ENCODE data around the gene GRID1.

GRID1 gene

GRCh38 chr10:85900487-85900886 is 466.1 kb downstream of the GRID1 start:
- no peak for DNase-seq

- no peak for DNase-seq
Measured at GRCh38 chr10:85900061-85900460, 466.5 kb downstream of the GRID1 start.

DNA sequence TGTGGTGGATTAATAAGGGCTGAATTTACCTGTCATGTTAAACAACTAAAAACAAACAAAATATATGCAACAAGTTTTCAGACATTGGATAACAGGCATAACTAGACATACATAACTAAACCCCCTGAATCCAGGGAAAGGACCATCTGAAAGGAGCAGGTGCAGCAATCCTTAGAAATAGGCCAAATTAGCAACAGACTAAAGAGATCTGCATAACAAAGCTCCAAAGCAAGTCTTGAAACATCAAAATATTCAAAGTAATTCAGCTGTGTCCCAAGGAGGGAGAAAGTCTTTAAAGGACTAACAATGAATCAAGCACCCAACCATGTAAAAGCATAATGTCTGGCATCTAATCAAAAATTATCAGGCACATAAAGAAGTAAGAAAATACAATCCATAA is 475.1 kb downstream of the GRID1 start:
- no peak for DNase-seq

- no peak for DNase-seq
Measured at GRCh38 chr10:85888559-85888958, 478.0 kb downstream of the GRID1 start.

DNA sequence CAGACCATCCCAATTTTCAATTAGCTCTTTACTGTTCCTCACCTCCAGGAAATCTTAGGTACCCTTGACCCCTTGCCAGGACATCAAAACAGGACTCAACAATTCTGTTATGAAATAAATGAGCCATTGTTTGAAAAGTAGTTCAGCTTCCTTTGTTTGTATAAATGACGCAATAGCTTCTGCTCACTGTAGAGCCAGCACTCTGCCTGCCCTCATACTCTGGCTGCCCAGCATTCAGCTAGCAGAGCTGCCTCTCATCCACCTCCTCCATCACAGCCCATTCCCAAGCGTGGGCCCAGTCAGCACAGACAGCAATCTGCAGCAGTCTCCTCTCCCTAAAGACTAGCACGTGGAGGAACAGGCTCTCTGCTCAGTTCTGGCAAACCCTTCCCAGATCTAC is 478.6 kb downstream of the GRID1 start:
- DNase-seq: no peak

DNA sequence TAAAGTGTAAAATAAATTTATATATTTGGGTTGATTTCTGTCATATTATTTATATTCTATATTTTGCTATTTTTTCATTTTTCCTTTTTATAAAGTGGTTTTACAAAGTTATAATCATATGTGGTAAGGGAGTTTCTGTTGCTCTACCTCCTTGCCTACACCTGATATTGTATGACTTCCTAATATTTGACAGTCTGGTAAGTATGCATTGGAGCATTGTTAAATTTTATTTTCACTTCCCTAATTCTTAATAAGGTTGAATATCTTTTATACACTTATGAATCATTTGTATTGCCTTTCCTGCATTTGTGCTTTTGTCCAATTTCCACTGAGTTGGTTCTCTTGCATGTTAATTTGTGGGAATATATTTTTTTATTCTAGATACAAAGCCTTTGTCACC is 492.4 kb downstream of the GRID1 start:
- DNase-seq: no peak

DNA sequence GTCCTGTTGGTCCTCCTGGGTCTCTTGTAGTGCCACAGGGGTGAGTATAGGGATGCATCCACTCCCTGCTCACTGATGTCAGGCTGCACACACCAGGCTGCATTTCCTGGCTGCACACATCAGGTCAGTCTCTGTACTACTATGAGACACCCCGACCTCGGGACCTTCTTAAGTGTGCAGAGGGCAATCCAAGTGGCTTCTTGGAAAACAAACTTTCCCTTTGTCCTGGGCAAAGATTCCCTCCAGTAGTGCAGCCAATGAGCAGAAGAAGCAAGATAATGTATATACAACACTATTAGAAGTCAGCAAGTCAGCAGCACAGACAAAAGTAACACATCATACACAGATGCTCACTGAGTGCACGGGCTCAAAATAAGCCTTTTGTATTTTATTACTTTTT is 493.5 kb downstream of the GRID1 start:
- no peak for DNase-seq

DNA sequence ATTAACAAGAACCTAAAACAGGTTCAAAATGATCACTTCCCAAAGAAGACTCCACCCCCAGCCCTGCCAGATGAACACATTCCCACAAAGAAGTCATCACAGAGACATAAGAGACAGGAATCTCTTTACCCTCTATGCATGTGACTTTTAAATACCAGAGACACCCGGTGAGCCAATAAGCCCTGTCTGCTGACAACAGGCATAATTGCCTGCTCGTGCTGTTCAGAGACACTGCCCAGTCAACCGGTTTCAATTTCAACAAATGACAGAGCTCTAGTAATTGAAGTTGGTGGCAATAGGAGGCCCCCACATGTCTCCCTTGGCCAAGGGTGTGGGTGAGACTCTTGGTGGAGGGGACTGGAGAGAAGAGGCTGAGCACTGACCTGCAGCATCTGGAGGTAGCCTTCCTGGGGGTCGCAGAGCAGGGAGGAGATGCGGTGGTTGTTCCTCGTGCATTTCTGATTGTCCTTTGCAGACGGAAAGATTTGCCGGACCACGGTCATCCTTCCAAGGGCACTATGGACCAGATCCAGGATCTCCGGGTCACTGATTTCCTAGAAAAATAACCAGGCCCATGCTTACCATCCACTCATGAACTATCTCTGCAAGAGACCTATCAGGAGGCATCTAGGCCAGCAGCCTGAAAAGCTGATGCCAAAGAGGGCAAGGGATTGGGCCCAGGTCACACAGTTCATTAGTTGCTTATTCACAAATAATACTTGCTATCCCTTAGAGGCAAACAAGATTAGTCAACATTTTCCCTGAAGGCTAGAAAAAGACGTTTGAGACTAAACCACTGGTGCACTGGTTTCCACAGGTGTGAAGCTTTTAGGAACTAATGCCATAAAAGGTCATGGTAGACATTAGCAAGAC is 497.7 kb downstream of the GRID1 start:
- no peak for DNase-seq

GRCh38 chr10:85864868-85865526 is 501.6 kb downstream of the GRID1 start:
- no peak for DNase-seq

DNA sequence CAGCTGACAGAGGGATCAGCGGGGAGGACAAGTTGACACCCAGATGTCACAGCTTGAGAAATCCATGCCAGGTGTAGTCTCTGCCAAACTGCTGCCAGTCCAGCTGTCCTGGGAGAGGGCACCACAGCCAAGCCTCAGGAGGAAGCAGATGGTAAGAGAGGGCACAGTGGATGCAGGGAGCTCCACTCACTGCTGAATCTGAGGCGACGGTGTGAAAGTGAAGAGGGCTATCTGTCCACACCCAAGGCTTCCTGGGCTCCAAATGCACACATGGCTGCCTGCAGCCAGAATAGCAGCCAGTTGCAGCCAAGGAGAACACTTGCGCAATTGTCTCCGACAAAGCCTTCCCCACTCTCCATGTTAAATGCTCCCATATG is 502.4 kb downstream of the GRID1 start:
- no peak for DNase-seq

GRCh38 chr10:85863301-85864172 is 503.1 kb downstream of the GRID1 start:
- DNase-seq: no peak

DNA sequence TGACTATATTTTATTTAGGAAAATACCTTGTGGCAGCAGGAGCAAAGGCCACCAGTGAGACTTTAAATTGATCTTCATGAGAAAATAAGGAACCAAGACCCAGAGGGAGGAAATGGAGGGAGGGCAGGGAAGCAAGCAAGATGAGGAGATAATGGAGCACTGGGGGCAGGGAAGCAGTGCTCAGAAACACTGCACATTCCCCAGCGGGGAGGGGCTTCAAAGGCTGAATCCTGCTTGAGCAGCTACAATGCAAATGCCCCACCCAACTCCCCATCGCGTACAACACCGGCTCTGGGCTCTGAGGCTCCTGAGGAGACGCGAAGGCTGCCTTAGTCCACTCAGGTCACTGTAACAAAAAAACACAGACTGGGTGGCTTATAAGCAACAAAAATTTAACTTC is 503.8 kb downstream of the GRID1 start:
- no peak for DNase-seq

- DNase-seq: no peak
Measured at GRCh38 chr10:85861513-85862197, 504.9 kb downstream of the GRID1 start.

DNA sequence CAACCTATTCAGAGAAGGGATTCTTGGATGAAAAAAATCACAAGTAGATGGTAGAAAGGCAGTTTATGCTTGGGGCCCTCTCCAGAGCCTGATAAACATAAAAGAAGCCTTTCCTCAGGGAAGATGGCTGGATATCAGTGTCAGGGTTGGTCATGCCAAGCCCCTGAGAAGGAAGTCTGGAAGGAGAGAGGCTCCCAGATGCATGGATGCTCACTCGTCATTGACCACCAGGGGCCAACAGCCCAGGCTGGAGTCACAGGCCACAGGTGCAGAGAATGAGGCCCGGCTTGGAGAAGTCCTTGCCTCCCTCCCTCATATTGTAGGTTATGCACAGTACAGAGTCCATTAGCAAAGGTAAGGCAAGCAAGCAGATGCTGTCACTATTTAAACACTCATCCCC is 506.7 kb downstream of the GRID1 start:
- DNase-seq: no peak

DNA sequence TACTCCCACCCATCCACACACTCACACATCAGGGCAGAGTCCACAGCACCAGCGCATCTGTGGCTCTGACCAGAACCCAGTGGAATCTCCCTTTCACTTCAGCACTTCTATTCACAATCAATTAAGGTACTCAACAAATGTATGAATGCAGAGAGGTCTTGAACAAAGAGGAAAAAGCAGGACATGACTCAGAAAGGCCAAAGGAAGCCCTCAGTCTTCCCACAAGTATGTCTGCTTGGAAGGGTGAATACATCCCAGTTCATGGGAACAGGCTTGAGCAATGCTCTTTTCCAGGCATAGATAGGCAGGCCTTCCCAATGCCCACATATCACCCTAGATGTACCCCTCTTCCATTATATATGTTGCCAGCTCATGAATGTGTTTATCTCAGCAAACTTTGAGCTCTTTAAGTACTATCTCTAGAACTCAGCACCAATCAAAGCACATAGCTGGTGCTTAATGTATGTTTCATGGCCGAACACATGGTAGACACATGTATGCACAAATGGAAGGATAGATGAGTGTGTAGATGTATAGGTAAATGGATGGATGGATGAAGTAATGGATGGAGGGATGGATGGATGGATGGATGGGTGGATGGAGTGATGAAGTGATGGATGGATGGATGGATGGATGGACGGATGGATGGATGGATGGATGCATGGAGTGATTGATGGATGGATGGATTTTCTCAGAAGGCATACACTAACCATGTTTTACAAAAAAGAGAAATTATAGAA is 507.6 kb downstream of the GRID1 start:
- no peak for DNase-seq

DNA sequence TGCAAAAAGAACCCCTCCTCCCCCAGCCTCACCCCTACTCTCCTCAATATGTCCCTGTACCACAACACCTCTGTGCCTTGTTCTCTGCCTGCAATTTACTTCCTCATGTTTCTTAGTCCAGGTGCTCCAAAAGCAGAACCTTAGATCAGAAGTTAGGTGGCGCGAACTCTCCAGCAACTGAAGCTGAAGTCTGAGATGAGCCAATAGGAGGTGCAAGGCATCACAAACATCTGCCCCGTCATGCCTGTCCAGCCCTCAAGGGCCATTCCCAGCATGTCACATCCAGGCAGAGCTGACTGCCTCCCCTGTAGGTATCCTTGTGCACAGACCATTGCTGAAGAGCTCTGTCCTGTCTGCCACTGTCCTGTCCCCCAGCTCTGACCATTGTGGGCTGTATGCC is 508.8 kb downstream of the GRID1 start:
- no peak for DNase-seq

GRCh38 chr10:85857305-85857704 is 509.3 kb downstream of the GRID1 start:
- DNase-seq: no peak

DNA sequence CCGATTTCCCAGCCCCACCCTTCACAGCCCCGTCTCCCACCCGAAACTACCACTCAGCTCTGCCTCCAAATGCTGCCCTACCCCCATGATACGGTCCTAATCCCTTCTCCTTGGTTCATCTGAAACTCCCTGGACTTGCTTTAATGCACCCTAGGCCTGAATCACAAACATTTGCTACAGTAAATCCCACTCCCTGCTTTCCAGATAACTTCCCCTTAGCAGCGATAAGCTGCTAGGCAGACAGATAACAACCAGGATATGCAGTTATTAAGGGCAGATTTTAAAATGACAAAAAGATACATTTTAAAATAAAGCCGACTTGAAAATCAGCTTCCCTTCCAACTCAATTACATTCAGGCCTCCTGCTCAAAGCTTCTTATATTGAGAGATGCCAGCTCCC is 514.7 kb downstream of the GRID1 start:
- no peak for DNase-seq

DNA sequence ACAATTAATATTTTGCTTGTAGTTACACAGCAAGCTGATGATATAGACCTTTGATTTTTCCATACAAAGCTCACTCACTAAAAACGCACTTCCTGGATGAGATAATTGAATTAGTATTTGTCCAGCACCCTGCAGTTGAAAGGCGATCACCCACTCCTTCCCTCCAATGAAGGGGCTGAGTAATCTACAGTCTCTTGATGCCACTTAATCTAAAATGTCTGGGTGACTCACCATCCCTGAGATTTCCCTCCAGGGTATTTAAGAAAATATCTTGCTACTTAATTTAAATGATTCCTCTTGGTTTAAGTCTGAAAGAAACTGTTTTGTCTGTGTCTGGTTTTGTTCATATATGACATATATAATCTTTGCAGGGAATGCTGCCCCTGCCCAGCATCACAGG is 515.3 kb downstream of the GRID1 start:
- no peak for DNase-seq

- no peak for DNase-seq
Measured at GRCh38 chr10:85850736-85851135, 515.9 kb downstream of the GRID1 start.

GRCh38 chr10:85849315-85849714 is 517.3 kb downstream of the GRID1 start:
- DNase-seq: no peak

DNA sequence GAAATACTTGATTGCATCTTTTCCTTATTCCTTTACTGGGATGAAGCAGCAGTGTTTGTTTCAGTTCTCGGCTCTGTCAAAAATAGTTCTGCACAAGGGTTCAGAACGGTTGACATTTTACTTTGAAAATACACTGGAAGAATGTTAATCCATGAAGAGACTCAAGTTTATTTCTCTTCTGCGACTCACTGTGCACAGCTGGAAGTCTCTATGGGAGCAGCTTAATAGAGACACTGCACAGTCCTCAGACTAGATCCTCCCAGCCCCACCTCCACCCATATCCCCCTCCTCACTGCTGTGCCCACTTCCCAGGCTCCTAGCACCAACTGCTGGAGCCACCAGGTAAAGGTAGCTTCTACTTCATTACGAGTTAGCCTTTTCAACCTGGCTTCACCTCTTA is 517.8 kb downstream of the GRID1 start:
- DNase-seq: no peak
